ENCODE data around the gene ZNF600.
"Not testable (repeated sequence)": the region's sequence is repeated elsewhere in the genome, so short reads cannot be mapped to it uniquely, and the experiment has no call there.

ZNF600 gene

GRCh38 chr19:52789440-52789839 is 2.8 kb upstream of the ZNF600 start:
- H3K79me2 ChIP-seq (ENCODE audit: control insufficient read depth, insufficient read depth, low read length, unreplicated experiment) = no peaks in the 10 kb centered on the region
- no peak overlapping the region for H3K27ac ChIP-seq (ENCODE audit: low read depth, low read length)
- H3K4me3 ChIP-seq (ENCODE audit: low read depth, low read length) = no peak overlapping the region
- no peak overlapping the region for H2AFZ ChIP-seq (ENCODE audit: low read length, unreplicated experiment)
- H3K27me3 ChIP-seq (ENCODE audit: insufficient read depth, low read length) = no peaks in the 10 kb centered on the region
- no peaks in the 10 kb centered on the region for H3K4me1 ChIP-seq (ENCODE audit: control insufficient read depth, insufficient read depth, low read length, unreplicated experiment)
- H3K36me3 ChIP-seq (ENCODE audit: insufficient read depth, low read length) = no peaks in the 10 kb centered on the region

- peak overlapping the region; percentile 85 for H3K4me3 ChIP-seq (ENCODE audit: low read depth, low read length)
- H3K4me1 ChIP-seq (ENCODE audit: control insufficient read depth, insufficient read depth, low read length, unreplicated experiment) = no peaks in the 10 kb centered on the region
- H3K79me2 ChIP-seq (ENCODE audit: control insufficient read depth, insufficient read depth, low read length, unreplicated experiment) = no peaks in the 10 kb centered on the region
- H3K27ac ChIP-seq (ENCODE audit: low read depth, low read length) = no peak overlapping the region
- H3K27me3 ChIP-seq (ENCODE audit: insufficient read depth, low read length) = no peaks in the 10 kb centered on the region
- peak overlapping the region; percentile 98 for H2AFZ ChIP-seq (ENCODE audit: low read length, unreplicated experiment)
- H3K36me3 ChIP-seq (ENCODE audit: insufficient read depth, low read length) = no peaks in the 10 kb centered on the region
These were observed 520 bp downstream of the ZNF600 start for GRCh38 chr19:52786078-52786463.

GRCh38 chr19:52785506-52785905 is 1.1 kb downstream of the ZNF600 start:
- Histone ChIP-seq H3K27me3 (ENCODE audit: insufficient read depth, low read length) (no peaks in the 10 kb centered on the region), H2AFZ (ENCODE audit: low read length, unreplicated experiment) (no peak overlapping the region), H3K27ac (ENCODE audit: low read depth, low read length) (no peak overlapping the region), H3K36me3 (ENCODE audit: insufficient read depth, low read length) (no peaks in the 10 kb centered on the region), H3K4me3 (ENCODE audit: low read depth, low read length) (peak overlapping the region; percentile 85; the same call in 1 of the 2 replicates), H3K79me2 (ENCODE audit: control insufficient read depth, insufficient read depth, low read length, unreplicated experiment) (no peaks in the 10 kb centered on the region), H3K4me1 (ENCODE audit: control insufficient read depth, insufficient read depth, low read length, unreplicated experiment) (no peaks in the 10 kb centered on the region)

GRCh38 chr19:52782864-52783263 is 3.7 kb downstream of the ZNF600 start:
- H3K79me2 ChIP-seq (ENCODE audit: control insufficient read depth, insufficient read depth, low read length, unreplicated experiment); H3K27me3 ChIP-seq (ENCODE audit: insufficient read depth, low read length); H3K36me3 ChIP-seq (ENCODE audit: insufficient read depth, low read length); H3K4me3 ChIP-seq (ENCODE audit: low read depth, low read length); H3K4me1 ChIP-seq (ENCODE audit: control insufficient read depth, insufficient read depth, low read length, unreplicated experiment); H2AFZ ChIP-seq (ENCODE audit: low read length, unreplicated experiment); H3K27ac ChIP-seq (ENCODE audit: low read depth, low read length): not testable (repeated sequence)

GRCh38 chr19:52778811-52779210 is 7.8 kb downstream of the ZNF600 start:
- no peaks in the 10 kb centered on the region for H3K27me3 ChIP-seq (ENCODE audit: insufficient read depth, low read length)
- no peaks in the 10 kb centered on the region for H3K79me2 ChIP-seq (ENCODE audit: control insufficient read depth, insufficient read depth, low read length, unreplicated experiment)
- H3K36me3 ChIP-seq (ENCODE audit: insufficient read depth, low read length) = no peaks in the 10 kb centered on the region
- H2AFZ ChIP-seq (ENCODE audit: low read length, unreplicated experiment) = no peak overlapping the region
- H3K4me1 ChIP-seq (ENCODE audit: control insufficient read depth, insufficient read depth, low read length, unreplicated experiment) = no peaks in the 10 kb centered on the region
- no peak overlapping the region for H3K27ac ChIP-seq (ENCODE audit: low read depth, low read length)
- H3K4me3 ChIP-seq (ENCODE audit: low read depth, low read length) = no peak overlapping the region

GRCh38 chr19:52756447-52756846 is 30.1 kb downstream of the ZNF600 start:
- not testable (repeated sequence) for H3K27ac ChIP-seq (ENCODE audit: low read depth, low read length); H2AFZ ChIP-seq (ENCODE audit: low read length, unreplicated experiment); H3K4me1 ChIP-seq (ENCODE audit: control insufficient read depth, insufficient read depth, low read length, unreplicated experiment); H3K36me3 ChIP-seq (ENCODE audit: insufficient read depth, low read length); H3K79me2 ChIP-seq (ENCODE audit: control insufficient read depth, insufficient read depth, low read length, unreplicated experiment); H3K27me3 ChIP-seq (ENCODE audit: insufficient read depth, low read length); H3K4me3 ChIP-seq (ENCODE audit: low read depth, low read length)

- H3K4me1 ChIP-seq (ENCODE audit: control insufficient read depth, insufficient read depth, low read length, unreplicated experiment) = no peaks in the 10 kb centered on the region
- H3K79me2 ChIP-seq (ENCODE audit: control insufficient read depth, insufficient read depth, low read length, unreplicated experiment) = no peaks in the 10 kb centered on the region
- no peaks in the 10 kb centered on the region for H3K27me3 ChIP-seq (ENCODE audit: insufficient read depth, low read length)
- H2AFZ ChIP-seq (ENCODE audit: low read length, unreplicated experiment) = no peak overlapping the region
- H3K36me3 ChIP-seq (ENCODE audit: insufficient read depth, low read length) = no peaks in the 10 kb centered on the region
- no peak overlapping the region for H3K4me3 ChIP-seq (ENCODE audit: low read depth, low read length)
- no peak overlapping the region for H3K27ac ChIP-seq (ENCODE audit: low read depth, low read length)
These were observed 36.8 kb downstream of the ZNF600 start for GRCh38 chr19:52749780-52750179.

GRCh38 chr19:52748336-52748950 is 38.1 kb downstream of the ZNF600 start:
- no peak overlapping the region for H3K27ac ChIP-seq (ENCODE audit: low read depth, low read length)
- no peaks in the 10 kb centered on the region for H3K36me3 ChIP-seq (ENCODE audit: insufficient read depth, low read length)
- H3K79me2 ChIP-seq (ENCODE audit: control insufficient read depth, insufficient read depth, low read length, unreplicated experiment) = no peaks in the 10 kb centered on the region
- no peaks in the 10 kb centered on the region for H3K4me1 ChIP-seq (ENCODE audit: control insufficient read depth, insufficient read depth, low read length, unreplicated experiment)
- no peaks in the 10 kb centered on the region for H3K27me3 ChIP-seq (ENCODE audit: insufficient read depth, low read length)
- H2AFZ ChIP-seq (ENCODE audit: low read length, unreplicated experiment) = peak overlapping the region; percentile 57
- H3K4me3 ChIP-seq (ENCODE audit: low read depth, low read length) = peak overlapping the region; percentile 37; the same call in 1 of the 2 replicates

GRCh38 chr19:52745919-52746318 is 40.7 kb downstream of the ZNF600 start:
- H2AFZ ChIP-seq (ENCODE audit: low read length, unreplicated experiment); H3K79me2 ChIP-seq (ENCODE audit: control insufficient read depth, insufficient read depth, low read length, unreplicated experiment); H3K4me1 ChIP-seq (ENCODE audit: control insufficient read depth, insufficient read depth, low read length, unreplicated experiment); H3K27me3 ChIP-seq (ENCODE audit: insufficient read depth, low read length); H3K27ac ChIP-seq (ENCODE audit: low read depth, low read length); H3K4me3 ChIP-seq (ENCODE audit: low read depth, low read length); H3K36me3 ChIP-seq (ENCODE audit: insufficient read depth, low read length): not testable (repeated sequence)

- no peak overlapping the region for H3K4me3 ChIP-seq (ENCODE audit: low read depth, low read length)
- H3K79me2 ChIP-seq (ENCODE audit: control insufficient read depth, insufficient read depth, low read length, unreplicated experiment) = no peaks in the 10 kb centered on the region
- no peaks in the 10 kb centered on the region for H3K4me1 ChIP-seq (ENCODE audit: control insufficient read depth, insufficient read depth, low read length, unreplicated experiment)
- H3K36me3 ChIP-seq (ENCODE audit: insufficient read depth, low read length) = no peaks in the 10 kb centered on the region
- no peak overlapping the region for H3K27ac ChIP-seq (ENCODE audit: low read depth, low read length)
- H2AFZ ChIP-seq (ENCODE audit: low read length, unreplicated experiment) = no peak overlapping the region
- H3K27me3 ChIP-seq (ENCODE audit: insufficient read depth, low read length) = no peaks in the 10 kb centered on the region
These were observed 43.5 kb downstream of the ZNF600 start for GRCh38 chr19:52743091-52743490.

GRCh38 chr19:52742516-52742915 is 44.1 kb downstream of the ZNF600 start:
- Histone ChIP-seq H3K4me1 (ENCODE audit: control insufficient read depth, insufficient read depth, low read length, unreplicated experiment) (no peaks in the 10 kb centered on the region), H3K27ac (ENCODE audit: low read depth, low read length) (no peak overlapping the region), H3K36me3 (ENCODE audit: insufficient read depth, low read length) (no peaks in the 10 kb centered on the region), H3K4me3 (ENCODE audit: low read depth, low read length) (no peak overlapping the region), H3K79me2 (ENCODE audit: control insufficient read depth, insufficient read depth, low read length, unreplicated experiment) (no peaks in the 10 kb centered on the region), H3K27me3 (ENCODE audit: insufficient read depth, low read length) (no peaks in the 10 kb centered on the region), H2AFZ (ENCODE audit: low read length, unreplicated experiment) (no peak overlapping the region)
